Measurements from ENCODE around the gene CHAF1B. TPM values are rescaled to one million over a fixed set of nuclear protein-coding genes. Genes with fewer than 3 reads are reported as not detected.
"Not testable (repeated sequence)": the region's sequence is repeated elsewhere in the genome, so short reads cannot be mapped to it uniquely, and the experiment has no call there.

Gene CHAF1B
- total and polyA plus RNA-seq, 2 donors: 1.8 to 6.1 TPM

DNA sequence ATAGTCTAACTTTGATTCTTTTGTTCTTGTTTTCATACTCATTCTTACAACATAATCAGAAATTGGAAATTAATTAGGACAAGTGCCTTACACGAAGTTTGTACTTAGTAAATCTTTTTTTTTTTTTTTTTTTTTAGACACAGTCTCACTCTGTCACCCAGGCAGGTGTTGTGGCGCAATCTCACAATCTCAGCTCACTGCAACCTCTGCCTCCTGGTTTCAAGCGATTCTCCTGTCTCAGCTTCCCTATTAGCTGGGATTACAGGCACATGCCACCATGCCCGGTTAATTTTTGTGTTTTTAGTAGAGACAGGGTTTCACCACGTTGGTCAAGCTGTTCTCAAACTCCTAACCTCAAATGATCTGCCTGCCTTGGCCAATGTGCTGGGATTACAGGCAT is 12.4 kb downstream of the CHAF1B start:
- H3K9me3 ChIP-seq (ENCODE audit: control insufficient read depth in 2 of 2, insufficient read depth in 1 of 2, low read length in 1 of 2): no peaks in the 10 kb centered on the region
- H3K27me3 ChIP-seq (ENCODE audit: control insufficient read depth in 2 of 2, insufficient read depth in 1 of 2, low read length in 1 of 2): no peaks in the 10 kb centered on the region
- no peaks in the 10 kb centered on the region for H3K4me1 ChIP-seq (ENCODE audit: control insufficient read depth in 2 of 2, insufficient read depth in 2 of 2, low read length in 2 of 2)
- no peak for DNase-seq (ENCODE audit: low read depth in 6 of 9, low spot score in 9 of 9)
- H3K36me3 ChIP-seq (ENCODE audit: control insufficient read depth in 2 of 2, insufficient read depth in 2 of 2, low read length in 1 of 2): peaks cover 27 to 29% of the 10 kb centered on the region in 2 donors
- H3K4me3 ChIP-seq (ENCODE audit: low read length in 2 of 2): no peak overlapping the region
- no peak overlapping the region for H3K27ac ChIP-seq (ENCODE audit: low read depth in 1 of 2, low read length in 1 of 2)
- 95% methylated on average over 5 of the region's 5 CpGs for WGBS

DNA sequence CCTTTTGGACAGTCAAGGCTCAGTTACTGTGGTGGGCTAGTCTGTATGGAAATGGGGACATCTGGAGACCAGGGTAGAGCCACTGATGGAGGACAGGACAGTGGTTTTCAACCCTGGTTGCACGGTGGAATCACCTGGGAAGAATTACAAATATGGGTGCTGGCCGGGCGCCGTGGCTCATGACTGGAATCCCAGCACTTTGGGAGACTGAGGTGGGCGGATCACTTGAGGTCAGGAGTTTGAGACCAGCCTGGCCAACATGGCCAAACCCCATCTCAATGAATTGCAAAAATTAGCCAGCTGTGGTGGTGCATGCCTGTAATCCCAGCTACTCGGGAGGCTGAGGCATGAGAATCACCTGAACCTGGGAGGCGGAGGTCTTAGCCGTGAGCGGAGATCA is 14.5 kb downstream of the CHAF1B start:
- DNase-seq (ENCODE audit: low read depth in 6 of 9, low spot score in 9 of 9); H3K27ac ChIP-seq (ENCODE audit: low read depth in 1 of 2, low read length in 1 of 2); H3K27me3 ChIP-seq (ENCODE audit: control insufficient read depth in 2 of 2, insufficient read depth in 1 of 2, low read length in 1 of 2); H3K4me1 ChIP-seq (ENCODE audit: control insufficient read depth in 2 of 2, insufficient read depth in 2 of 2, low read length in 2 of 2); H3K9me3 ChIP-seq (ENCODE audit: control insufficient read depth in 2 of 2, insufficient read depth in 1 of 2, low read length in 1 of 2); H3K4me3 ChIP-seq (ENCODE audit: low read length in 2 of 2): not testable (repeated sequence)
- WGBS: over 99% methylated on average over 9 of the region's 9 CpGs
- H3K36me3 ChIP-seq (ENCODE audit: control insufficient read depth in 2 of 2, insufficient read depth in 2 of 2, low read length in 1 of 2): peaks cover 36% of the 10 kb centered on the region in 2 donors

DNA sequence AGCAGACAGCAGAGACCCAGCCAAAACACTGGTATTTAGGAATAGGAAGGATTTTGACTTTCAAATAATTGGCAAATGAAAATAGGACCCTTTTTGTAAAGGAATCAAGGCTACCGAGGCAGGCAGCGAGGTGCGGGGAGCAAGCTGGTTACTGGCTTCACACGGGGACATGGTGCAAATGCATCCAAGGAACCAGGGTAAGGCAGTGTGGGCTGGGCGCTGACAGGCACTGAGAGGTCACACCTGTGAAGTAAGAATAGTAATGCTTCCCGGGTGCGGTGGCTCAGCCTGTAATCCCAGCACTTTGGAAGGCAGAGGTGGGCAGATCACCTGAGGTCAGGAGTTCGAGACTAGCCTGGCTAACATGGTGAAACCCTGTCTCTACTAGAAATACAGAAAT is 15.5 kb downstream of the CHAF1B start:
- H3K27ac ChIP-seq (ENCODE audit: low read depth in 1 of 2, low read length in 1 of 2): no peak overlapping the region
- WGBS: 97% methylated on average over 8 of the region's 8 CpGs
- H3K36me3 ChIP-seq (ENCODE audit: control insufficient read depth in 2 of 2, insufficient read depth in 2 of 2, low read length in 1 of 2): peaks cover 28 to 29% of the 10 kb centered on the region in 2 donors

DNA sequence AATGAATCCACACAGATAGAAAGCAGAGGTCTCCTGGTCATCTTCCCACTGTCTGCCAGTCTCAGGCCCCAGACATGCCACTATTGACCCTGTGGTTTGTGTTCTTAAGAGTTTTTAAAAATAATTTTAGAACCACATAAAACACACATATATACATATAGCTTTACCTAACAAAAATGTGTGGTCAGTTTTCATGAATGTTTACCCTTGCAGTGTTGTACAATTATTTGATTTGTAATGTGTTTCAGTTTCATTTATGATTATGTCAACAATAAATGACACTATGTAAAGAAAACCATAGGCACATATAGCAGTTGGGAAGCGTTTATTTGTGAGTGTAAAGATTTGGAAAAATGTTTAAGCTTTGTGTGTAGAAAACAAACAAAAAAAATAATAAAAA is 17.1 kb downstream of the CHAF1B start:
- 96% methylated on average over 1 of the region's 1 CpG for WGBS
- peaks cover 23 to 24% of the 10 kb centered on the region in 2 donors for H3K36me3 ChIP-seq (ENCODE audit: control insufficient read depth in 2 of 2, insufficient read depth in 2 of 2, low read length in 1 of 2)

More for the DNA sequence above, 15.5 kb downstream of the CHAF1B start:
- DNase-seq (ENCODE audit: low read depth in 6 of 9, low spot score in 9 of 9): no peak
- Histone ChIP-seq H3K27me3 (ENCODE audit: control insufficient read depth in 2 of 2, insufficient read depth in 1 of 2, low read length in 1 of 2) (no peaks in the 10 kb centered on the region), H3K9me3 (ENCODE audit: control insufficient read depth in 2 of 2, insufficient read depth in 1 of 2, low read length in 1 of 2) (no peaks in the 10 kb centered on the region), H3K4me1 (ENCODE audit: control insufficient read depth in 2 of 2, insufficient read depth in 2 of 2, low read length in 2 of 2) (no peaks in the 10 kb centered on the region), H3K4me3 (ENCODE audit: low read length in 2 of 2) (no peak overlapping the region)

DNA sequence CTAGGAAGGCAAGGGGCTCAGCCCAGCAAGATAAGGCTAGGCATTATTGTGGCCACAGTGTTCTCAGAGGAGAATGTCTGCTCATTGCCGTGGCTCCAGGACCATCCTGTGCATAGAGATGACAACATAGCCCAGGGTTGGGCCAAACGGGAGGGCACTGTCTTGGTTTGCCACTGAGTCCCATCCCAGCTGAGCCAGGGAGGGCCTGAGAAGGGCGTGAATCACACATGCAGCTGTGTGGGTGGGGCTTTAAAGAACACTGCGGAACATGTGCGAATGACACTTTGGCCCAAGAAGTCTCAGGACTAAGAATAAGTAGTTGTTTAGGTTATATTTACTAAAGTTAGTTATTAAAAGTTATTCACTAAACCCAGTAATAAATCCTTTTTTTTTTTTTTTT is 18.5 kb downstream of the CHAF1B start:
- no peaks in the 10 kb centered on the region for H3K27me3 ChIP-seq (ENCODE audit: control insufficient read depth in 2 of 2, insufficient read depth in 1 of 2, low read length in 1 of 2)
- no peaks in the 10 kb centered on the region for H3K4me1 ChIP-seq (ENCODE audit: control insufficient read depth in 2 of 2, insufficient read depth in 2 of 2, low read length in 2 of 2)
- H3K9me3 ChIP-seq (ENCODE audit: control insufficient read depth in 2 of 2, insufficient read depth in 1 of 2, low read length in 1 of 2): no peaks in the 10 kb centered on the region
- H3K36me3 ChIP-seq (ENCODE audit: control insufficient read depth in 2 of 2, insufficient read depth in 2 of 2, low read length in 1 of 2): peaks cover 19 to 23% of the 10 kb centered on the region in 2 donors
- no peak overlapping the region for H3K27ac ChIP-seq (ENCODE audit: low read depth in 1 of 2, low read length in 1 of 2)
- H3K4me3 ChIP-seq (ENCODE audit: low read length in 2 of 2): no peak overlapping the region
- 94% methylated on average over 5 of the region's 5 CpGs for WGBS
- no peak for DNase-seq (ENCODE audit: low read depth in 6 of 9, low spot score in 9 of 9)

More for the DNA sequence above, 17.1 kb downstream of the CHAF1B start:
- no peak for DNase-seq (ENCODE audit: low read depth in 6 of 9, low spot score in 9 of 9)
- H3K27me3 ChIP-seq (ENCODE audit: control insufficient read depth in 2 of 2, insufficient read depth in 1 of 2, low read length in 1 of 2): no peaks in the 10 kb centered on the region
- H3K4me1 ChIP-seq (ENCODE audit: control insufficient read depth in 2 of 2, insufficient read depth in 2 of 2, low read length in 2 of 2): no peaks in the 10 kb centered on the region
- no peaks in the 10 kb centered on the region for H3K9me3 ChIP-seq (ENCODE audit: control insufficient read depth in 2 of 2, insufficient read depth in 1 of 2, low read length in 1 of 2)
- H3K4me3 ChIP-seq (ENCODE audit: low read length in 2 of 2): no peak overlapping the region
- H3K27ac ChIP-seq (ENCODE audit: low read depth in 1 of 2, low read length in 1 of 2): no peak overlapping the region

DNA sequence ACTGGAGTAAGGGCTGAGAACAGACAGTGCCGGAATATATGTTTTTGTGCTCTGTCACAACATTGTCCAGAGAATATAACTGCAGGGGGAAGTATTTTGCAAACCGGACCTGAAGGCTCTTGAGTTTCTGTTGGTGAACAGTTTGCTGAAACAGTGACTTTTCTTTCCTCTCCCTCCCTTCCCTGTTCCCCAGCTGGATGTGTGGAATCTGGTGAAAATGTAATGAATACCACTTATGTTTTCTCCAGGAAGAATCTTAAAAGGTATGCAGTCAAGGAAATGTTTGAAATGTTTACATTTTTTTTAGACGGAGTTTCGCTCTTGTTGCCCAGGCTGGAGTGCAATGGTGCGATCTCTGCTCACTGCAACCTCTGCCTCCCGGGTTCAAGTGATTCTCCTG is 23.4 kb downstream of the CHAF1B start:
- H3K36me3 ChIP-seq (ENCODE audit: control insufficient read depth in 2 of 2, insufficient read depth in 2 of 2, low read length in 1 of 2): peaks cover 11 to 22% of the 10 kb centered on the region in 2 donors
- WGBS: 95% methylated on average over 6 of the region's 6 CpGs

DNA sequence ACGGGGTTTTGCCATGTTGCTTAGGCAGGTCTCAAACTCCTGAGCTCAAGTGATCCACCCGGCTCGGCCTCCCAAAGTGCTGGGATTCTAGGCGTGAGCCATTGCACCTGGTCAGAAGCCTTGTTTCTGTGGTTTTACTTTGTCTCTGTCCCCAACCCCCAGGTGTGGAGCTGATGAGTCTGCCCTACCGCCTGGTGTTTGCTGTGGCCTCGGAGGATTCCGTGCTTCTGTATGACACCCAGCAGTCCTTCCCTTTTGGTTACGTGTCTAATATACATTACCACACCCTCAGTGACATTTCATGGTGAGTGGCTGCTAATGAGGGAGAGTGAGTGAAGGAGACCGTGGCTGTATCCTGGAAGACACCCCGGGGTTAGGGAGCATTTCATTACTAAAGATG is 26.1 kb downstream of the CHAF1B start:
- 96% methylated on average over 10 of the region's 10 CpGs for WGBS
- H3K9me3 ChIP-seq (ENCODE audit: control insufficient read depth in 2 of 2, insufficient read depth in 1 of 2, low read length in 1 of 2): no peaks in the 10 kb centered on the region
- no peaks in the 10 kb centered on the region for H3K27me3 ChIP-seq (ENCODE audit: control insufficient read depth in 2 of 2, insufficient read depth in 1 of 2, low read length in 1 of 2)
- DNase-seq (ENCODE audit: low read depth in 6 of 9, low spot score in 9 of 9): no peak
- no peak overlapping the region for H3K4me3 ChIP-seq (ENCODE audit: low read length in 2 of 2)
- H3K27ac ChIP-seq (ENCODE audit: low read depth in 1 of 2, low read length in 1 of 2): no peak overlapping the region
- peaks cover 0 to 2% of the 10 kb centered on the region in 2 donors for H3K4me1 ChIP-seq (ENCODE audit: control insufficient read depth in 2 of 2, insufficient read depth in 2 of 2, low read length in 2 of 2)
- peaks cover 15 to 34% of the 10 kb centered on the region in 2 donors for H3K36me3 ChIP-seq (ENCODE audit: control insufficient read depth in 2 of 2, insufficient read depth in 2 of 2, low read length in 1 of 2)

More for the DNA sequence above, 23.4 kb downstream of the CHAF1B start:
- no peak overlapping the region for H3K4me3 ChIP-seq (ENCODE audit: low read length in 2 of 2)
- no peak for DNase-seq (ENCODE audit: low read depth in 6 of 9, low spot score in 9 of 9)
- no peaks in the 10 kb centered on the region for H3K27me3 ChIP-seq (ENCODE audit: control insufficient read depth in 2 of 2, insufficient read depth in 1 of 2, low read length in 1 of 2)
- no peak overlapping the region for H3K27ac ChIP-seq (ENCODE audit: low read depth in 1 of 2, low read length in 1 of 2)
- peaks cover 0 to 2% of the 10 kb centered on the region in 2 donors for H3K4me1 ChIP-seq (ENCODE audit: control insufficient read depth in 2 of 2, insufficient read depth in 2 of 2, low read length in 2 of 2)
- no peaks in the 10 kb centered on the region for H3K9me3 ChIP-seq (ENCODE audit: control insufficient read depth in 2 of 2, insufficient read depth in 1 of 2, low read length in 1 of 2)

DNA sequence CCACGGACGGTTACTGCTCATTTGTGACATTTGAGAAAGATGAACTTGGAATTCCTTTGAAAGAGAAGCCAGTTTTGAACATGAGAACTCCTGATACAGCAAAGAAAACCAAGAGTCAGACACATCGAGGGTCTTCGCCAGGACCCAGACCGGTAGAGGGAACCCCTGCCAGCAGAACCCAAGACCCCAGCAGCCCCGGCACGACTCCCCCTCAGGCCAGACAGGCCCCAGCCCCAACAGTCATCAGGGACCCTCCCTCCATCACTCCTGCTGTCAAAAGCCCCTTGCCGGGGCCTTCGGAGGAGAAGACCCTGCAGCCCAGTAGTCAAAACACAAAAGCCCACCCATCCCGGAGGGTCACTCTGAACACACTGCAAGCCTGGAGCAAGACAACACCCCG is 27.7 kb downstream of the CHAF1B start:
- no peaks in the 10 kb centered on the region for H3K27me3 ChIP-seq (ENCODE audit: control insufficient read depth in 2 of 2, insufficient read depth in 1 of 2, low read length in 1 of 2)
- no peaks in the 10 kb centered on the region for H3K9me3 ChIP-seq (ENCODE audit: control insufficient read depth in 2 of 2, insufficient read depth in 1 of 2, low read length in 1 of 2)
- peaks cover 17 to 36% of the 10 kb centered on the region in 2 donors for H3K36me3 ChIP-seq (ENCODE audit: control insufficient read depth in 2 of 2, insufficient read depth in 2 of 2, low read length in 1 of 2)
- DNase-seq (ENCODE audit: low read depth in 6 of 9, low spot score in 9 of 9): no peak
- H3K4me1 ChIP-seq (ENCODE audit: control insufficient read depth in 2 of 2, insufficient read depth in 2 of 2, low read length in 2 of 2): peaks cover 0 to 2% of the 10 kb centered on the region in 2 donors
- H3K4me3 ChIP-seq (ENCODE audit: low read length in 2 of 2): no peak overlapping the region
- H3K27ac ChIP-seq (ENCODE audit: low read depth in 1 of 2, low read length in 1 of 2): no peak overlapping the region
- 95% methylated on average over 11 of the region's 11 CpGs for WGBS

DNA sequence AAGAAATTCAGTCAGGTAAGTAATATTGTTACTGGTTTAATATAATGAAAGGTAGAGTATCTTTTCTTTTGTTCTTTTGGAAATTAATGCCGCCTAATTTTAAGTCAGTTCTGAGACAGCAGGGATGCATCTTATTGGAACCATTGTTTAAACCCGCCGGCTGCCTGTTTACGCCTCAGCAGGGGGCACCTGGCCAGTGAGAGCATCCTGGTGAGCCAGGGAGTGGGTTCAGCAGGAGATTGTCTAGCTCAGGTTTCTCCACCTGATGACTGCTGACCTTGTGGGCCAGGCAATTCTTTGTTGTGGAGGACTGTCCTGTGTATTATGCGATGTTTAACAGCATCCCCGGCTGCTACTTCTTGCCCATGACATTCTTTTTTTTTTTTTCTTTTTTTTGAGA is 30.2 kb downstream of the CHAF1B start:
- WGBS: 96% methylated on average over 6 of the region's 6 CpGs
- Histone ChIP-seq H3K27me3 (ENCODE audit: control insufficient read depth in 2 of 2, insufficient read depth in 1 of 2, low read length in 1 of 2) (no peaks in the 10 kb centered on the region), H3K27ac (ENCODE audit: low read depth in 1 of 2, low read length in 1 of 2) (no peak overlapping the region), H3K36me3 (ENCODE audit: control insufficient read depth in 2 of 2, insufficient read depth in 2 of 2, low read length in 1 of 2) (peaks cover 17 to 32% of the 10 kb centered on the region in 2 donors), H3K4me3 (ENCODE audit: low read length in 2 of 2) (no peak overlapping the region), H3K9me3 (ENCODE audit: control insufficient read depth in 2 of 2, insufficient read depth in 1 of 2, low read length in 1 of 2) (no peaks in the 10 kb centered on the region), H3K4me1 (ENCODE audit: control insufficient read depth in 2 of 2, insufficient read depth in 2 of 2, low read length in 2 of 2) (peaks cover 0 to 2% of the 10 kb centered on the region in 2 donors)
- no peak for DNase-seq (ENCODE audit: low read depth in 6 of 9, low spot score in 9 of 9)

DNA sequence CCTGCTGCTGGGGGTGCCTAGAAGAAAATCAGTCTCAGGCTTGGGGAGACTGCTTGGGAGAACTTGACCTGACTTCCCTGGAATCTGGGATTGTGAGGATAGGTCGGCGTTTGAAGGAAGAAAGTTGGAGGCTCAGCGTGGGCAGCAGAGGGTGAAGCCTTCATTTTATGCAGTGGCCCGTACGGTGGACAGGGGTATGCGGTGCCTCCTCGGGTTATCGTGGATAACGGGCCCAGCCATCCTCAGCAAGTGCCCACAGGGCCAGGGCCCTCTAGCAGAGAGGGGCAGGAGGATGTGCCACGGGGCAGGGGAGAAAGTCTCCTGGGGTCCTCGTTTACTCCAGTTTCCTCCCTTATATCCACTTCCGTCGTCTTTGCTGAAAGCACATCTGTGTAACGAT is 34.0 kb downstream of the CHAF1B start:
- no peaks in the 10 kb centered on the region for H3K4me1 ChIP-seq (ENCODE audit: control insufficient read depth in 2 of 2, insufficient read depth in 2 of 2, low read length in 2 of 2)
- H3K27ac ChIP-seq (ENCODE audit: low read depth in 1 of 2, low read length in 1 of 2): no peak overlapping the region
- H3K4me3 ChIP-seq (ENCODE audit: low read length in 2 of 2): no peak overlapping the region
- peaks cover 5 to 12% of the 10 kb centered on the region in 2 donors for H3K36me3 ChIP-seq (ENCODE audit: control insufficient read depth in 2 of 2, insufficient read depth in 2 of 2, low read length in 1 of 2)
- DNase-seq (ENCODE audit: low read depth in 6 of 9, low spot score in 9 of 9): no peak
- no peaks in the 10 kb centered on the region for H3K27me3 ChIP-seq (ENCODE audit: control insufficient read depth in 2 of 2, insufficient read depth in 1 of 2, low read length in 1 of 2)
- H3K9me3 ChIP-seq (ENCODE audit: control insufficient read depth in 2 of 2, insufficient read depth in 1 of 2, low read length in 1 of 2): no peaks in the 10 kb centered on the region
- WGBS: 97% methylated on average over 14 of the region's 14 CpGs
